Esophagus squamous epithelium (tissue), 5 donors: ENCODE measurements around the gene MAGEF1. TPM values are rescaled to one million over a fixed set of nuclear protein-coding genes. Genes with fewer than 3 reads are reported as not detected.

Source experiments
- DNase-seq: peaks from one replicate; lab custom pipeline; 2025; lab: John Stamatoyannopoulos, UW
- H3K27ac ChIP-seq, 4 donors: fragments of 200-600 bp; sonication (generic); one replicate each; pipeline ENCODE4 v1.5.1; 2016 to 2019; ENCODE audit warnings: mild to moderate bottlenecking in 1 of 4
- H3K27me3 ChIP-seq, 4 donors: fragments of 200-600 bp; sonication (generic); 1 replicate in 3 of 4; 2 replicates in 1 of 4; pipeline versions ENCODE4 v1.5.1 to v1.6.0; 2017 to 2021; ENCODE audit warnings: antibody characterized with exemption in 1 of 4
- H3K36me3 ChIP-seq, 3 donors: fragments of 200-600 bp; sonication (generic); one replicate each; pipeline ENCODE4 v1.5.1; 2016 to 2019
- H3K4me1 ChIP-seq, 3 donors: fragments of 200-600 bp; sonication (generic); one replicate each; pipeline ENCODE4 v1.5.1; 2017 to 2019
- H3K4me3 ChIP-seq, 4 donors: fragments of 200-600 bp; sonication (generic); 1 replicate in 3 of 4; 2 replicates in 1 of 4; pipeline ENCODE4 v1.5.1; 2016 to 2019; ENCODE audit warnings: mild to moderate bottlenecking in 2 of 4, moderate library complexity in 1 of 4
- H3K9me3 ChIP-seq, 3 donors: fragments of 200-600 bp; sonication (generic); one replicate each; pipeline ENCODE4 v1.5.1; 2016 to 2019
- CTCF ChIP-seq, 6 experiments: fragments of 450-650 bp in 4 of 6; fragments of 200-600 bp in 2 of 6; sonication (generic) in 2 of 6; IDR thresholded peaks; one replicate each; pipeline ENCODE4 v1.5.1; 2016 to 2019; ENCODE audit warnings: antibody characterized with exemption in 6 of 6, mild to moderate bottlenecking in 4 of 6, moderate library complexity in 4 of 6
- POLR2A ChIP-seq, 4 donors: fragments of 450-650 bp; IDR thresholded peaks; one replicate each; pipeline ENCODE4 v1.6.1; 2017; ENCODE audit warnings: antibody characterized with exemption in 4 of 4, mild to moderate bottlenecking in 4 of 4, moderate library complexity in 3 of 4
- WGBS, 2 donors: methylation state at CpG; one replicate each; pipeline ENCODE4 v1.1.5; 2018; 5-methylcytosine and 5-hydroxymethylcytosine counted together
- intact Hi-C: fragments of 100-400 bp; cut with DNase I; formaldehyde crosslinking; loops from one replicate; pipeline ENCODE4 v1.15.0; 2022
- total RNA-seq, 4 donors: library from RNA; depleted of rRNA; stranded (reverse); fragments of >200 nt; gene quantifications; one replicate each; pipeline ENCODE4 v1.1.0, GENCODE V29; 2016
- donor health status: DM: yes; HTN: yes; CAD: no.

The MAGEF1 gene
- total RNA-seq, 4 donors from 2014 or later: 18.3 to 28.4 (median 20.6) TPM

- intact Hi-C loops: no loop called here
- no peak overlapping the region for H3K4me3 ChIP-seq
- no peaks in the 10 kb centered on the region for H3K4me1 ChIP-seq
- WGBS, 2 donors: 76 to 91% methylated on average over 4 to 8 of the region's 9 CpGs
- TF ChIP-seq CTCF (IDR thresholded peaks at IDR 0.05): no peak
- TF ChIP-seq POLR2A (IDR thresholded peaks at IDR 0.05): no peak
- no peak overlapping the region for H3K27ac ChIP-seq
- no peaks in the 10 kb centered on the region for H3K27me3 ChIP-seq
- no peak for DNase-seq
- H3K36me3 ChIP-seq: no peaks in the 10 kb centered on the region
- no peaks in the 10 kb centered on the region for H3K9me3 ChIP-seq
Measured at GRCh38 chr3:184672335-184672734, 39.5 kb downstream of the MAGEF1 start.

GRCh38 chr3:184670091-184670602 is 41.7 kb downstream of the MAGEF1 start:
- H3K4me3 ChIP-seq: no peak overlapping the region
- no peaks in the 10 kb centered on the region for H3K27me3 ChIP-seq
- no peak for DNase-seq
- H3K36me3 ChIP-seq: no peaks in the 10 kb centered on the region
- H3K27ac ChIP-seq: no peak overlapping the region
- H3K9me3 ChIP-seq: no peaks in the 10 kb centered on the region
- H3K4me1 ChIP-seq: no peaks in the 10 kb centered on the region
- WGBS, 2 donors: 74 to 76% methylated on average over 8 to 10 of the region's 11 CpGs
- intact Hi-C loops: no loop called here
- TF ChIP-seq POLR2A (IDR thresholded peaks at IDR 0.05) (no peak), CTCF (IDR thresholded peaks at IDR 0.05) (no peak)

- Histone ChIP-seq H3K9me3 (no peaks in the 10 kb centered on the region), H3K4me3 (no peak overlapping the region), H3K36me3 (no peaks in the 10 kb centered on the region), H3K27ac (no peak overlapping the region), H3K27me3 (no peaks in the 10 kb centered on the region), H3K4me1 (no peaks in the 10 kb centered on the region)
- 80 to 86% methylated on average over 1 to 7 of the region's 7 CpGs for WGBS, 2 donors
- TF ChIP-seq CTCF (IDR thresholded peaks at IDR 0.05) (no peak), POLR2A (IDR thresholded peaks at IDR 0.05) (no peak)
- no peak for DNase-seq
- intact Hi-C loops: no loop called here
Measured at GRCh38 chr3:184669578-184669977, 42.3 kb downstream of the MAGEF1 start.

GRCh38 chr3:184666442-184666841 is 45.4 kb downstream of the MAGEF1 start:
- WGBS, 2 donors: 55 to 58% methylated on average over 9 of the region's 9 CpGs

GRCh38 chr3:184665101-184665500 is 46.8 kb downstream of the MAGEF1 start:
- intact Hi-C loops: no loop called here
- WGBS, 2 donors: 84 to 88% methylated on average over 8 to 10 of the region's 10 CpGs

More at GRCh38 chr3:184666442-184666841, 45.4 kb downstream of the MAGEF1 start:
- DNase-seq: no peak
- no peaks in the 10 kb centered on the region for H3K9me3 ChIP-seq
- no peak overlapping the region for H3K4me3 ChIP-seq
- no peaks in the 10 kb centered on the region for H3K27me3 ChIP-seq
- no peak overlapping the region for H3K27ac ChIP-seq
- no peaks in the 10 kb centered on the region for H3K4me1 ChIP-seq
- no peaks in the 10 kb centered on the region for H3K36me3 ChIP-seq
- TF ChIP-seq CTCF (IDR thresholded peaks at IDR 0.05) (no peak), POLR2A (IDR thresholded peaks at IDR 0.05) (no peak)
- intact Hi-C loops: no loop called here

More at GRCh38 chr3:184665101-184665500, 46.8 kb downstream of the MAGEF1 start:
- Histone ChIP-seq H3K4me1 (no peaks in the 10 kb centered on the region), H3K9me3 (no peaks in the 10 kb centered on the region), H3K4me3 (no peak overlapping the region), H3K27ac (no peak overlapping the region), H3K27me3 (no peaks in the 10 kb centered on the region), H3K36me3 (no peaks in the 10 kb centered on the region)
- DNase-seq: no peak
- TF ChIP-seq POLR2A (IDR thresholded peaks at IDR 0.05): no peak
- TF ChIP-seq CTCF (IDR thresholded peaks at IDR 0.05): no peak
